Tongue (tissue), 2 donors: ENCODE data around the gene NTN5. TPM values are rescaled to one million over a fixed set of nuclear protein-coding genes. Genes with fewer than 3 reads are reported as not detected.
A peak's percentile ranks its signal among the peaks of the same experiment; 100 is the strongest.
"Not testable (repeated sequence)": the region's sequence is repeated elsewhere in the genome, so short reads cannot be mapped to it uniquely, and the experiment has no call there.

ENCODE experiments used
- DNase-seq: peaks from one replicate; pipeline ENCODE4 v3.0.0-alpha.2; 2015
- total RNA-seq: library from RNA; depleted of rRNA; stranded (reverse); fragments of >200 nt; gene quantifications from one replicate; pipeline ENCODE4 v1.2.3, GENCODE V29; 2014

The NTN5 gene
- total RNA-seq, 1 donor from 2014 or later, result 0.21 TPM

DNA sequence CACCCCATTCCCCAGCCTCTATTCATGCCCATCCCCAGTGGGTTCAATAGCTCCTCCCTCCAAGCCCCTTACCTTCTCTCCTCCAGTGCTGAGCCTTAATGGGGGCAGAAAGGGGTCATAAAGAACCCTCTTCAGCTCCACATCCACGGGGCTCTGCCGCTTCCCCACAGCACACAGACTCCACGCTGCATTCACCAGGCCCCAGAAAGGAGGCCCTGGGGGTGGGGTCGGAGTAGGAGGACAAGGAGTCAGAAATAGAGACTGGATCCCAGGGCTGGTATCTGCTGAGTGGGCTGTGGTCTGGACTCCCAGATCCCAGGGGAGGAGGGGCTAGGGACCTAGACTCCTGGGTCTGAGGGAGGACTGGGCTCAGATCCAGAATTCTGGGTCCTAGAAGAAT is 28.5 kb downstream of the NTN5 start:
- DNase-seq, result no peak

DNA sequence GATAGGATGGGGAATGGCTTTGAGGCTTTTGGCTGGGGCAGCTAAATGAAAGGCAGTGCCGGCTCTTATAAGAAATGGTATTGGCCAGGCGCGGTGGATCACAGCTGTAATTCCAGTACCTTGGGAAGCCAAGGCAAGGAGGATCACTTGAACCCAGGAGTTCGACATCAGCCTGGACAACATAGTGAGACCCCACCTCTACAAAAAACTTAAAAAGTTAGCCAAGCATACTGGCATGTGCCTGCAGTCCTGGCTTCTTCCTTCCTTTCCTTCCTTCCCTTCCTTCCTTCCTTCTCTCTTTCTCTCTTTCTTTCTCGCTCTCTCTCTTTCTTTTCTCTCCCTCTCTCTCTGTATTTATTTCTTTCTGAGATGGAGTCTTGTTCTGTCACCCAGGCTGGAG is 30.0 kb downstream of the NTN5 start:
- DNase-seq, result no peak

DNA sequence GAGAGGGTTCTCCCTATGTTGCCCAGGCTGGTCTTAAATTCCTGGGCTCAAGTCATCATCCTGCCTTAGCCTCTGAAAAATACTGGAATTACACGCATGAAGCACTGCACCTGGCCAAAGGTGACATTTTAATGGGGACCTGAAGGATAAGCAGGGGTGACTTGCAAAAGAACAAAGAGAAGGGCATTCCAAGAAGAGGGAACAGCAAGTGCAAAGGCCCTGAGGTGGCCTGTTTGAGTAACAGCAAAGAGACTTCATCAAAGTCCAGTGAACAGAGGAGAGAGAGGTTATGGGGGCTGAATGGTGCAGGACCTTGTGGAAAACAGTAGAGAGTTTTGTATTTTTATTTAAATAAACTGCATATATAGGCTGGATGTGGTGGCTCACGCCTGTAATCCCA is 31.0 kb downstream of the NTN5 start:
- DNase-seq, result no peak

DNA sequence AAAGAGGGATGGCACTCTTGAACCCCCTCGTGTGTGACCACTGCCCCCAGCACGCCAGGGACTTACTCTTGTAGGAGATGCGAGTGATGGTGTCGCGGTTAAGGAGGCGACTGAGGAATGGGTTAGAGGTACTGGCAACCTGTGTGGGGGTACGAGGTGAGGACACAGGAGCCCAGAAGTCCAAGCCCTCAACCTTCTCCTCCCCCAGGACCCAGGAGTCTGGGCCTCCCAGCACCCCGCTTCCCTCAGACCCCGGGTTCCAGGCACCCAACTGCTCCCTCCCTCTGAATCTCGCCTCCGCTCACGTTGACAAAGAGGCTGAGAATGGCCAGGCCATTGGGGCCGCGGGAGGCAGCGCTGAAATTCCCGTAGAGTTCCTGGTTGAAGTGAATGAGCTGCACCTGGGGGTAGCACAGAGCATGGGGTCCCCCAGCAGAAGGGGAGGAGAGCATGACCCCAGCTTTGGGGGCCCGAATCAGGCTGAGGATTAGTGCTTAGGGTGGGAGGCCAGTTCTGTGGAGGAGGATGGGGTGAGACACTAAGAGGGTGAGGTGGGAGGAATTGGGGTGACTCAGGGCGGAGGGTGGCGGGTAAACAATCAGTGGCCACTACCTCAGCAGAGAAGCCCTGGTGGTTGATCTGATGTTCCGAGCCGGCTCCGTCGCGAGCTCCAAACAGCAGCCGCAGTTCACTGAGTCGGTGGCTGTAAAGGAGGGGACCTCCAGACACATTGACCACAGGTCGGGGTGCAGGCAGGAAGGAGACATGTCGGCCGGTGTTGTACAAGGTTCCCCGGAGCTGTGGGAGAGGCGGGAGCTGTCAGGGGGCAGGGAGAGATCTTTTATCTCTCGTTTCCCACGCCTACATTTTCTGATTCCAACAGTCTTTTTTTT is 33.1 kb downstream of the NTN5 start:
- DNase-seq, result no peak

DNA sequence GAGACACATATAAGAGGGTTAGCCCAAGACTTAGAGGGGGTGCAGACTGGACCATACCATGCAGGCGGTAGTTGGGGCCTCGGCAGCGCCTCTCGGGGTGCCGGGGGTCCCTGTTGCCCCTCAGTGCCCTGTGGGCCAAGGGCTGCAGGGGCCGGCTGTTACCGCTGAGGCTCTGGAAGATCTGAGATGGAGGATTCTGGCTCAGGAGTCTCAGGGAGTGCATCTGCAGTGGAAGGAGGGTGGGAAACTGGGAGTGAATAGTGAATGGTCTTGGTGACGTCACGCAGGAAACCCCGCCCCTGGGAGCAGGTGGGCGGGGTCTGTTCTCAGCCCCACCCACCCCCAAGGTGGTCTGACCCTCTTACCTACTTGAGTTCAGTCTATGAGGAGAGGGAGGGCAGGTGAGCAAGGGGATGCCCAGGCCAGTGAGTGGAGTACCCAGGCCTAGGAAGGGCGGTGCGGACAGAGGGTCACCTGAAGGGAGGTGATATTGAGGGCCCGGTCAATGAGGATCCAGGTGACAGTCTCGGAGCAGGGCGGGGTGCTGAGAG is 33.9 kb downstream of the NTN5 start:
- no peak for DNase-seq

DNA sequence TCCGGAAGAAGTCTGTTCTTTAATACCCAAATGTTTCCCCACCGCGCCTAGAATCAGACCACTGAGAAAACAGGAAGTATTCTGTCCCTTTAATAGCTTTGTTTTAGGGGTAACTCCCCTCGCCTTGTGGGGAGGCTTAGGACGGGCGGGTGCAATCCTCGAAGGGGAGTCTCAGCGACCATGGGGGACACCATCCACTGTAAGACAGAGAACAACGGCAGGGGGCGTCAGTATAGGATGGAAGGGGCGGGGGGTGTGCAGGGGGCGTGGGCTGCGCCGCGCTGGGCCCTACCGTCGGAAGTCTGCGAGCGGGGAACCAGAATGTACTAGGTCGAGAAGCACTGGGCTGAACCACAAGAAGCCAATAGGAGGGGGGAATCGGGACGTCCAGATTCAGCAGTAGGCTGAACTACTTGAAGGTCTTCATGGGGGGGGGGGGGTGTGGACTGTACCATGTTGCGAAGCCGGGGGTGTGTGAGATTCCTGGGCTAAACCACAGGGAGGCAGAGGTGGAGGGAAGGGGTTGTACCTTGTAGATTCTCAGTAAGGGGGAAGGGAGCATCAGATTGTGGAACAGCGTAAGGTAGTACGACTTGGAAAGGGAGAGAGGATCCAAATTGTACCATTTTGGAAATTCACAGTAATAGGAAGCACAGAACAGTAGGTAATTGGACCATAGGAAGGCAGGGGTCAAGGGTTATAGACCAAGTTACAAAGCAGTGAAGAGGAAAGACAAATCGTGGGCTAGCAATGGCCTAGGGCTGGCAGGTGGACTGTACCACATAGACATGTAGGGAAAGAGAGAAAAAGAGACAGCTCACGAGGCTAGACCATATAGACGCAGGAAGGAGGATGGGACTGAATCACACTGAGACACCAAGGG is 34.6 kb downstream of the NTN5 start:
- DNase-seq, result peak; percentile 96

DNA sequence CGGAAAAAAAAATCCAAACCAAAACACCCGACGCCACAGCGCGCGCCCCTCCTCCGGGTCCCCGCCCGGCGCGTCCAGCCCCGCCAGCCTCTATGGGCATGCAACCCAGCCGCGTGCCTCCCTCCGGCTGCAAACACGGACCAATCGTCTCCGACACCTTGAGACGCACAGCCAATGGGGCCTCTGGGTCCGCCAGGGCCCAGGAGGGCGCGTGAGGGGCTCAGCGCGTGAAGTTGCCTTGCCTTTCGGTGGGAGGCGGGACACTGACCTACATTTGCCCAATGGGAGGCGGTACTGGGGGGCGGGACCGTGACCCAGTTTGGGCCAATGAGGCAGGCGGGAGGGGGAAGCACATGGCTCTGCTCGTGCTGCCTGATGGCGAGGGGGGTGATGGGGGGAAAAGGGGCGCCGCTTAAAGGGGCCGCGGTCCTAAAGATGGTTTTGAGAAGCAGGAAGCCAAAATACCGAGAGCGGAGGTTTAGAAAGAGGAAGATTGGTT is 35.3 kb downstream of the NTN5 start:
- peak; percentile 99 for DNase-seq

DNA sequence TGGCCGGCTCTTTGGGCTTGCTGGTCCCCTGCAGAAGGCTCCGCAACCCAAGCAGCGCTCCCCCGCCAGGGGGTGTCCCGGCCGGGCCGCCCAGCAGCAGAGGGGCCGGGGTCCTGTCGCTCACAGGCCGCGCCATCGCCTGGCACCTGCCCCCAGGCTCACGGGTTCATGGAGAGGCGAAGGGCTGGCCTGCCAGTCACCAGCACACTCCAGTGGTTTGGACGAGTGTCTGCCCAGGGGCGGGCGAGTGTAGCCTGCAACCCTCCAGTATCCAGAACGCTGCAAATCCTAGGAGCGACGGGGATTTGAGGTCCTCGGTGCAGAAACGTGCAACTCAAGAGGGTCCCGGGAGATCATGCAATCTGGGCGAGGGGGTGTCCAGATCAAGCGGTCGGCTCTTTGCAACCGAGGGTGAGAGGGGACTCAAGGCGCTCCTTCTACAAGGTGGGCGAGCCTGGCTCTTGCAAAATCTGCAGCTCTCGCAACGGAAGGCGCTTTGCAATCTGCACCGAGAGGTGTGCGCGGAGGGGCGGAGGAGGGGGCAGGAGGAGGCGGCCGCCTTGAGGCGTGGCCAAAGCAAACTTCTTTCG is 35.9 kb downstream of the NTN5 start, which contains the start of gene DBP:
TSS of gene DBP (minus strand) at position 521 of the 590 bp plus-strand sequence. CDS start at position 136, 385 bp downstream.
- no peak for DNase-seq

DNA sequence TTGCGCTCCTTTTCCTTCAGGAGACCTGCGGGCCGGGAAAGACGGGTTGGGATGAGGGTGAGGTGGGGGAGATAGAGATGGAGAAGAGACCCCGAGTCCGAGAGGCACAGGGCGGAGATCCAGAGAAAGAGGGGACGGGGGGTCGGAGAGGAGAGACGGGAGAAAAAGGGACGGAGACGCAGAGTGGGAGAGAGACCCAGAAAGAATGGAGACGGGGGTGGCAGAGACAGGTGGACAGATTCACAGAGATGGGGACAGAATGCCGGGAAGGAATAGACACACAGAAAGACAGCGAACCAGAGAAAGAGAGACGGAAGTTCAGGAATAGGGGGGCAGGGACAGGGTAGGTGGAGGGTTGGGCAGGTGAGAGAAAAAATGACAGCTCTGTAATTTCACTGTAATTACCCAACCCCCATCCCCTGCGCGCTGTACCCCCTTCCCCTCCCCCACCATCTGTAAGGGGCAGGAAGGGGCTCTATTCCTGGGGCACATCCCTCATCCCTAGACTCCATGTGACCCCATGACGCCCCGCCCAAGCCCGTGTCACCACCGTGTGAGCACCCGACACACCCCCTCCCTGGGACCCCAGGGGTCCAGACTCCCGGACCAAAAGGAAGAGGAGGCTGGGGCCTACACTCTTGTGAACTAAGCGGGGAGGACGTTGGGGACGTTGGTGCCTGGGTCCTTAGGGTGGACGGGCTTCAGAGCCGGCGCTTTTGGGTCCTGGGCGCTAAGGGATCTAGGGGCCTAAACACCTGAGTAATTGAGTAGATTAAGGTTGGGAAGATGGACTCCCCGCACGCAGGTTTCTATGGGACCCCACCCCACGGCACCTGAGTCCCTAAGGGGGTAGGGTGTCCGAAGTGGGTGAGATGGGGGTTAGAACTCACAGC is 36.6 kb downstream of the NTN5 start:
- peak; percentile 18 for DNase-seq

DNA sequence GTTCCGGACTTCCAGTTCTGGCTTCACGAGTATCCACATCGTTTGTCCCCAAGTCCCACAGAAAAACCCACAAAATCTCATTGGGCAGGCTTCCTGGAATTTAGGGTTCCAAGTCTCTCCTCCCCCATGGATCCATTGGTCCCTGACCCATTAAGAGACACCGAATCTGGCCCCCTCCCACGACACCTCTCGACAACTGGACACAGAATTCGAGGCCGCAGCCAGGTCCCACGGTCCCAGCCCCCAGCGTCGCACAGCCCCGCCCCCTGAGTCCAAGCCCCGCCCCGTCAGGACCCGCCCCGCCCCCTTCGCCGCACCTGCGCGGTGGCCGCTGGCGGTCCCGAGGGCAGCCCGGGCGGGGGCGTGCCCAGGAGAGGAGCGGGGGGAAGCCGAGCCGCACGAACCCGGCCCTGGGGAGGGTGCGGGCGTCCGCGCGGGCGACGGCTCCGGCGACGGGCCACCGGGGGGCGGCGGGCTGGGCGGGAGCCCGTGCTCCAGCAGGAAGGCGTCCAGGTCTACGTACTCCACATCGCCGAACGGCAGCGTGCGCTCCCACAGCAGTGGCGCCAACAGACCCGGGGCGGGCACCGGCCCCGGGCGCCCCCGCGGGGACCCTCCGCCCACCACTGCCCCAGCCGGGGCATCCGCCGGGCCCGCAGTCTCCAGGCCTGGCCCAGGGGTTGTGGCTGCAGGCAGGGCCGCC is 37.4 kb downstream of the NTN5 start:
- peak; percentile 69 for DNase-seq

DNA sequence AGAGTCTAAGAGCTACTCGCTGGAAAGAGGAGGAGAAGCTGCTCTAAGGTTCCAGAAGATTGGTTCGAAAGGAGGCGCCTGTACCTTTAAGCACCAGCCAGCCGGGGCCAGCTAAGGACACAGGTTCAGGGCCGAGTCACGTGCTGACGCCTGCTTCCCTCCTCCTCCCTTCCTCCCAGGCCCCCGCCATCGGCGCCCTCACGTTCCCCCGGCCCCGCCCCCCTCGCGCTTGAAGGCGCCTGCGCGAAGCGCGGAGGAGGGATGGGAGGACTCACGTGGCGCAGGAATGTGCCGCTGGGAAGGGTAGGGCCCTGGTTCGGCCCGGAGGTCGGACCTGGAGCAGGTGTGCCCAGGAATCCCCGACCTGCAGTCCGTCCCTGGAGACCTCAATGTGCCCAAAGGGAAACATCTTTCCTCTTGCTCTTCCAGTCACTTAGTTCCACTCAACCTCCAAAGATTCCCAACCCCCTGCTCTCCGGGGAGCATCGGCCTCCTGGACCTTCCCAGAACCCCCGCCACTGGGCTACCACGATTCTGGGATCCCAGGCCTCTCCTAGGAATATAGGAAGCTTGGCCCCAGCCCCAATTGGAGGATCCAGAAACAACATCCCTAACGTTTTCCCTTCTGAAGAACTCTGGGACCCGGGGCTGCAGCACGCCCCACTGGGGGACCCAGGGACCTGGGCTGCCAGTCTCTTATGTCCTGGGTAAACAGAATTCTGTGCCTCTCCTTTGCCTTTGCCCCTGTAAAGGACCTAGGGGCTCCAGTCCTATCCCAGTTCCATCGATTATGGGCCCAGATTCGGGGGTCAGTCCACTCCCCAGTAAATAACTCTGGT is 38.2 kb downstream of the NTN5 start:
- DNase-seq, result peak; percentile 97

DNA sequence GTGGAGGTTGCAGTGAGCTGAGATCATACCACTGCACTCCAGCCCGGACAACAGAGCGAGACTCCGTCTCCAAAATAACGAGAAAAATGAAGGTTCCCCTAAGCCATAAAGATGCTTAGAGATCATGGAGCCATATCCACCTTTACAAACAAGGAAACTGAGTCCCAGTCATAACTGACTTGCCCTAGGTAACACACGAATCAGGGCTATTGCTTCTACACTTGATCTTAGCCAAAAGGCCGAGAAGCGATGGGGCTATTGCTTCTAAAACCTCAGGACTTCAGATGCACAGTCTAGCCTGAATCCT is 38.8 kb downstream of the NTN5 start:
- no peak for DNase-seq

DNA sequence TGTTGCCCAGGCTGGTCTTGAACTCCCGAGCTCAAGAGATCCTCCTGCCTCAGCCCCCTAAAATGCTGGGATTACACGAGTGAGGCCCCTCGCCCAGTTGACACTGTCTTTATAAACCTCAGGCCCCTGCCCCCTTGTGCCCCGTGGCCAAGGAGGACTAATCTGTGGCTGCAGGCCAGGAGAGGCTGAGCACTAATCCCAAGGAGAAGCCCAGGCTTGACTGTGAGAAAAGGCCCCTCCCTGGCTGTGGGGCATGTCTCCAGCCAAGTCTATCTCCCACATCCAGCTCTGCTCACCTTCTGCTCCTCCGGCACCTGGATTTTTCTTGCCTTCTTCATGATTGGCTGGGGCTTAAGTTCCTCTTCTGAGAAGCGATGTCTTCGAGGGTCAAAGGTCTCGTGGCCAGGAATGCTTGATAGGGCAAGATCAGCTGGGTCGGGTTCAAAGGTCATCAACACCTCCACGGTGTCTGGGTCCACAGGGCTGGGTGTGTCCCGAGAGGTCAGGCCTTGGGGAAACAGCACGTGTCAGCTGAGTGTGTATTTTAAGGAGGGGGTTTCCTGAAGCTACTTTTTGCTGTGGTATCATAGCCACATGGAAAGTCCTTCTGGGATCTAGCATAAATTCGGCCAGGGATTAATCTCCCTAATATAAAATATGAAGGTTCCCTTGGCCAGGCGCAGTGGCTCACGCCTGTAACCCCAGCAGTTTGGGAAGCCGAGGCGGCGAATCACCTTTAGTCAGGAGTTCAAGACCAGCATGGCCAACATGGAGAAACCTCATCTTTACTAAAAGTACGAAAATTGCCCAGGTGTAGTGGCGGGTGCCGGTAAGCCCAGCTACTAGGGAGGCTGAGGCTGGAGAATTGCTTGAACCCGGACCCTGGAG is 39.4 kb downstream of the NTN5 start:
- DNase-seq, result peak; percentile 22

DNA sequence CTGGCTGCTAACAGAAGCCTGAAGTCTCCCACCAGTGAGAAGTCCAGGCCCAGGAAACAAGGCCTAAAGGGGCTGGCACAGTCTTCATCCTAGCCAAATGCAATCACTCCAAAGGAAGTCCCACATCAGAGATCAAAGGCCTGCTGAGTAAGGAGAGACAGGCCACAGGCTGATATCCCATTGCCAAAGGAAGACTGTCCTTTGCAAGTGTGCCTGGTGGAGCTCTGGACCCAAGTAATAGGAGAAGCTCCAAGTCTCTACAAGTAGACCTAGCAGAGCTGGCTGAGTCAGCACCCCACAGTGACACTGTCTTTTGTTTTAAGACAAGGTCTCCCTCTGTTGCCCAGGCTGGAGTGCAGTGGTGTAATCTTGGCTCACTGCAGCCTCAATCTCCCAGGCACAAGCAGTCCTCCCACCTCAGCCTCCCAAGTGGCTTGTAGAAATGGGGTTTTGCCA is 40.1 kb downstream of the NTN5 start:
- no peak for DNase-seq

DNA sequence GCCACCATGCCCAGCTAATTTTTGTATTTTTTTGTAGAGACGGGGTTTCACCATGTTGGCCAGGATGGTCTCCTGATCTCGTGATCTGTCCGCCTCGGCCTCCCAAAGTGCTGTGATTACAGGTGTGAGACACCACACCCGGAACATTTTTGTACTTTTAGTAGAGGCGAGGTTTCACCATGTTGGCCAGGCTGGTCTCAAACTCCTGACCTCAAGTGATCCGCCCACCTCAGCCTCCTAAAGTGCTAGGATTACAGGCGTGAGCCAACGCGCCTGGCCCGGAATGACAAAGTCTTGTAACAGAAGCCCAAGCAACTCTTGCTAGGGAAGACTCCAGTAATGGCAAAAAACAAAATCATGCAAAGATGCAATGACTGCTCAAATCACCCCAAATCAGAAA is 40.5 kb downstream of the NTN5 start:
- not testable (repeated sequence) for DNase-seq

DNA sequence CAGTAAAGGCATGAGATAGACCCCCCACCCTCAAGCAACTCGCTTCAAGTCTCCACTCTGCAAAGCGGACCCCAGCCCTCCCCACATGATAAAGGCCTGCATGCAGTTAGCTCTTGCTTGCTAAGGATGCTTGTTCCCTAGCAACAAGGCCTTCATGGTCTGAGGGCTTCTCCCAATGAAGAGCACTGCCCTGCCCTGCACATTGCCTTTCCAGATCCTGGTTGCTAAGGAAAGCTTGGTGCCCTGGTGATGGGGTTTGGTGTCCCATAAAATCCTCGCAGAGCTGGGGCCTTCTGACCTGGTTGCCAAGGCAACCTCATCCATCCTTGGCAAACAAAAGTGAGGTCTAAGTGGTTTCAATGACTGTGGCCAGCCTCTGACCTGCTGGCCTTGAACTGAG is 41.6 kb downstream of the NTN5 start:
- DNase-seq, result no peak

DNA sequence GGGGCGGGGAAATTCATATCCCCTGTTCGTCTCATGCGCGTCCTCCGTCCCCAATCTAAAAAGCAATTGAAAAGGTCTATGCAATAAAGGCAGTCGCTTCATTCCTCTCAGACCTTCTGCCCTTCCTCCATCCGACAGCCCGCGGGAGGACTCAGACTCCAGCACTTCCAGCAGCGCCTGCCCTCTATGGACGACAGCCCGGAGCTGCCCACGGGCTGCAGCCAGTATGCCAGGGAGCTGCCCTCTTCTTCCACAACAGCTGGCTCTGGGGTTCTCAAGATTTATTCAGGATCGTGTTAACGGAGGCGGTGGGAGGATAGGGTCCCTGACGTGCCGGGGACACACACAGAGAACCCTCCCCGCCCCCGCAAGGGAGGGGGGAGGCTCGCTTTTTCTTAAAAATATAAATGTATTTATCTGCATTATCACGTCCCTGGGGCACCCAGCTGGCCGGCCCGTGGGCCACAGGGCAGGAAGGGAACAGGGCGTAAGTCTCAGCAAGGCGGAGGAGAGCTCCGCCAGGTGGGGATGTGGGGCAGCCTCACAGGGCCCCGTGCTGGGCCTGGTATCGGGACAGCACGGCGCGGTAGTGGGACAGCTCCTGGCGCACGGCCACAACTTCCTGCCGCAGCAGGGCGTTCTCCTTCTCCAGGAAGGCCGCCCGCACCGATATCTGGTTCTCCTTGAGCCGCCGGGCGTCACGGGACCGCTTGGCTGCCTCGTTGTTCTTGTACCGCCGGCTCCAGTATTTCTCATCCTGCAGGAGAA is 42.3 kb downstream of the NTN5 start:
- peak; percentile 73 for DNase-seq
